22Rv1 (cell line): Measurements from ENCODE around the gene SESN2.

Experiments
- CTCF ChIP-seq: fragments of 450-650 bp; IDR thresholded peaks from 2 replicates; pipeline ENCODE4 v1.5.1; 2017; ENCODE audit warnings: mild to moderate bottlenecking
- ZFX ChIP-seq: fragments of 450-650 bp; IDR thresholded peaks from 2 replicates; pipeline ENCODE4 v1.6.1; 2017; ENCODE audit warnings: antibody characterized with exemption, borderline replicate concordance

- no peak for TF ChIP-seq CTCF
- TF ChIP-seq ZFX, result no peak
Measured at GRCh38 chr1:28301368-28302174, 42.3 kb downstream of the SESN2 start.
